Adrenal gland (tissue), 12 donors: ENCODE measurements around the gene TCN2. TPM values are rescaled to one million over a fixed set of nuclear protein-coding genes. Genes with fewer than 3 reads are reported as not detected.

Experiments used
- DNase-seq, 7 donors: peaks; one replicate each; pipeline ENCODE4 v3.0.0-alpha.2; 2019 to 2020
- H3K27ac ChIP-seq, 5 donors: fragments of 200-600 bp; sonication (generic) in 4 of 5; 1 replicate in 3 of 5; 2 replicates in 2 of 5; pipeline versions ENCODE4 v1.5.1 to v1.8.0; 2016 to 2020; ENCODE audit warnings: mild to moderate bottlenecking in 1 of 5
- H3K27me3 ChIP-seq: fragments of 200-600 bp; 2 replicates; pipeline ENCODE4 v1.8.0; 2021
- H3K36me3 ChIP-seq, 2 donors: fragments of 200-600 bp; replicated peaks in 1 of 2; 1 replicate in 1 of 2; 2 replicates in 1 of 2; pipeline versions ENCODE4 v1.5.1 to v1.8.0; 2018 to 2022
- H3K4me1 ChIP-seq, 2 donors: fragments of 200-600 bp; replicated peaks in 1 of 2; 1 replicate in 1 of 2; 2 replicates in 1 of 2; pipeline versions ENCODE4 v1.5.1 to v1.8.0; 2018 to 2021
- H3K4me3 ChIP-seq, 4 donors: fragments of 200-600 bp; sonication (generic) in 3 of 4; one replicate each; pipeline ENCODE4 v1.5.1; 2016 to 2018
- H3K9me3 ChIP-seq, 3 donors: fragments of 200-600 bp; sonication (generic) in 1 of 3; replicated peaks in 1 of 3; 1 replicate in 2 of 3; 2 replicates in 1 of 3; pipeline versions ENCODE4 v1.5.1 to v1.8.0; 2016 to 2021
- POLR2A ChIP-seq, 2 donors: fragments of 450-650 bp; IDR thresholded peaks; one replicate each; pipeline ENCODE4 v1.6.1; 2017; ENCODE audit warnings: antibody characterized with exemption in 2 of 2, mild to moderate bottlenecking in 2 of 2, moderate library complexity in 1 of 2
- WGBS, 4 donors: extraction: QIAGEN DNeasy Blood & Tissue Kit in 2 of 4; methylation state at CpG; one replicate each; pipeline versions ENCODE4 v1.1.5 to v1.1.7; 2013 to 2017; 5-methylcytosine and 5-hydroxymethylcytosine counted together
- intact Hi-C, 2 donors: fragments of 100-400 bp; cut with DNase I; formaldehyde crosslinking; loops; one replicate each; pipeline versions ENCODE4 v1.14.1 to v1.15.0; 2022 to 2023
- polyA plus RNA-seq, 3 donors: library from polyadenylated mRNA; stranded (reverse); fragments of 200-250 nt in 2 of 3; fragments of 350-450 nt in 1 of 3; fragmentation: Illumina TruSeq in 1 of 3; extraction: RNeasy Lipid Tissue Mini Kit (QIAGEN cat#74804) in 1 of 3; gene quantifications; one replicate each; pipeline ENCODE4 v1.2.3, GENCODE V29; 2013 to 2014
- total RNA-seq, 9 donors: library from RNA; depleted of rRNA in 4 of 9; stranded (reverse); fragments of >200 nt in 4 of 9; fragments of 120-200 nt in 1 of 9; fragmentation: NEBNext Ultra II Directional in 1 of 9; extraction: Animal tissue kit (Norgen Biotek cat#: 25700) in 1 of 9; gene quantifications; one replicate each; pipeline versions ENCODE4 v1.1.0 to v1.2.4, GENCODE V29; 2013 to 2023
- TF ChIP-seq, protein P1 (sequence below), 6 experiments: fragments of 450-650 bp in 4 of 6; fragments of 200-600 bp in 2 of 6; sonication (generic) in 1 of 6; IDR thresholded peaks; 1 replicate in 5 of 6; 2 replicates in 1 of 6; pipeline versions ENCODE4 v1.5.1 to v1.8.0; 2016 to 2021; ENCODE audit warnings: antibody characterized with exemption in 6 of 6, mild to moderate bottlenecking in 2 of 6, moderate library complexity in 1 of 6
- donor health status: healthy with polysubstance abuse.
- donor health status: Bipolar disorder and iron deficiency.
- donor health status: DM: yes; HTN: yes; CAD: no.
- donor health status: DM: no; HTN: no; CAD: no.
- donor health status: DM: no; HTN: no; CAD: no.
- donor health status: DM: yes; HTN: yes; CAD: no.

Gene TCN2
- total and polyA plus RNA-seq, 12 donors: 12.8 to 108 (median 49.9) TPM

DNA sequence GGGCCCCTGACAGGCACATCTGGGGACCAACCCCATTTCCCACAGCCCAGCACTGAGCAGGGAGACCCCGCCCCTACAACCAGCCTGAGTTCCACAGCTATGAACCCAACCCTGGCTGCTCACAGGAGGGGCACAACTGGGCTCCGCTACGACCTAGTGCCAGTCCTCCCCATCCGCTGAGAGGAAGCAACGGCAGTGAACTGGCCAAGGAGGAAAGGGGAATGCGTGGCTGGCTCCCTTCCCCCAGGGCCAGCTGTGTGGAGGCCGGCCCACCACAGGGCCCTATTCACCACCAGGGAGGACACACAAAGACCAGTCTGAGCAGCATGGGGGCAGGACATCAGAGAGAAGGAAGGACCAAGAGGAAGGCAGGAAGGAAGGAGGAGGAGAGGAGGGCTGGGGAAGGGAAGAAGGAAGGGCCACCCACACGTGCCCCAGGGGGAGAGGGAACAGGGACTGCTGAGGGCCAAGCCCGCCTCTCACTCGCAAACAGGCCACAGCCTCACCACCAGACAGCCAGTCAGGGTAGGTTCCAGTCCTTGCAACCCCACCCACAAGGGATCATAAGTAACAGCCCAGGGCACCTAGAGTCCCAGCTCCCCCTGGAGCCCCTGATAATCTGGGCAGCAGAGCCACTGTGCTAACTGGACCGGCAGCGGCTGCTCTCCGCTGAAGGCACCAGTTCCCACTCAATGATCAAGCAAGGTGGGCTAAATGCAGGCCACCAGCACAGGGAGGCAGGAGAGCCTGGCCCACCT lies 24.0 kb upstream of the TCN2 start:
- no peak overlapping the region for H3K4me3 ChIP-seq
- peaks cover 0 to 100% of the 10 kb centered on the region in 2 donors for H3K36me3 ChIP-seq
- no peaks in the 10 kb centered on the region for H3K4me1 ChIP-seq
- no peak overlapping the region for H3K27ac ChIP-seq
- intact Hi-C loops: no loop called here
- H3K9me3 ChIP-seq: no peaks in the 10 kb centered on the region
- WGBS, 4 donors: 78 to 82% (median 80%) methylated on average over 12 to 13 of the region's 13 CpGs
- TF ChIP-seq POLR2A (IDR thresholded peaks at IDR 0.05): no peak
- TF ChIP-seq, protein P1, sequence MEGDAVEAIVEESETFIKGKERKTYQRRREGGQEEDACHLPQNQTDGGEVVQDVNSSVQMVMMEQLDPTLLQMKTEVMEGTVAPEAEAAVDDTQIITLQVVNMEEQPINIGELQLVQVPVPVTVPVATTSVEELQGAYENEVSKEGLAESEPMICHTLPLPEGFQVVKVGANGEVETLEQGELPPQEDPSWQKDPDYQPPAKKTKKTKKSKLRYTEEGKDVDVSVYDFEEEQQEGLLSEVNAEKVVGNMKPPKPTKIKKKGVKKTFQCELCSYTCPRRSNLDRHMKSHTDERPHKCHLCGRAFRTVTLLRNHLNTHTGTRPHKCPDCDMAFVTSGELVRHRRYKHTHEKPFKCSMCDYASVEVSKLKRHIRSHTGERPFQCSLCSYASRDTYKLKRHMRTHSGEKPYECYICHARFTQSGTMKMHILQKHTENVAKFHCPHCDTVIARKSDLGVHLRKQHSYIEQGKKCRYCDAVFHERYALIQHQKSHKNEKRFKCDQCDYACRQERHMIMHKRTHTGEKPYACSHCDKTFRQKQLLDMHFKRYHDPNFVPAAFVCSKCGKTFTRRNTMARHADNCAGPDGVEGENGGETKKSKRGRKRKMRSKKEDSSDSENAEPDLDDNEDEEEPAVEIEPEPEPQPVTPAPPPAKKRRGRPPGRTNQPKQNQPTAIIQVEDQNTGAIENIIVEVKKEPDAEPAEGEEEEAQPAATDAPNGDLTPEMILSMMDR (IDR thresholded peaks at IDR 0.05): no peak
- DNase-seq: no peak
- no peaks in the 10 kb centered on the region for H3K27me3 ChIP-seq

- H3K36me3 ChIP-seq: peaks cover 0 to 98% of the 10 kb centered on the region in 2 donors
- 92 to 97% (median 93%) methylated on average over 11 to 15 of the region's 15 CpGs for WGBS, 4 donors
- no peaks in the 10 kb centered on the region for H3K27me3 ChIP-seq
- DNase-seq: no peak
- no peaks in the 10 kb centered on the region for H3K9me3 ChIP-seq
- TF ChIP-seq, protein P1 (IDR thresholded peaks at IDR 0.05): no peak
- no peak for TF ChIP-seq POLR2A (IDR thresholded peaks at IDR 0.05)
- intact Hi-C loops: no loop called here
- H3K4me1 ChIP-seq: no peaks in the 10 kb centered on the region
- H3K27ac ChIP-seq: no peak overlapping the region
- H3K4me3 ChIP-seq: no peak overlapping the region
These were observed 22.5 kb upstream of the TCN2 start for GRCh38 chr22:30584441-30584840.

- Histone ChIP-seq H3K27ac (no peak overlapping the region), H3K36me3 (peaks cover 0 to 78% of the 10 kb centered on the region in 2 donors), H3K9me3 (no peaks in the 10 kb centered on the region), H3K4me1 (peaks cover 10 to 13% of the 10 kb centered on the region in 2 donors), H3K27me3 (no peaks in the 10 kb centered on the region), H3K4me3 (no peak overlapping the region)
- intact Hi-C loops: no loop called here
- TF ChIP-seq, protein P1 (IDR thresholded peaks at IDR 0.05): no peak
- no peak for TF ChIP-seq POLR2A (IDR thresholded peaks at IDR 0.05)
- DNase-seq: no peak
- WGBS, 4 donors: 90 to 94% (median 93%) methylated on average over 8 of the region's 8 CpGs
These were observed 20.6 kb upstream of the TCN2 start for GRCh38 chr22:30586414-30586813.

DNA sequence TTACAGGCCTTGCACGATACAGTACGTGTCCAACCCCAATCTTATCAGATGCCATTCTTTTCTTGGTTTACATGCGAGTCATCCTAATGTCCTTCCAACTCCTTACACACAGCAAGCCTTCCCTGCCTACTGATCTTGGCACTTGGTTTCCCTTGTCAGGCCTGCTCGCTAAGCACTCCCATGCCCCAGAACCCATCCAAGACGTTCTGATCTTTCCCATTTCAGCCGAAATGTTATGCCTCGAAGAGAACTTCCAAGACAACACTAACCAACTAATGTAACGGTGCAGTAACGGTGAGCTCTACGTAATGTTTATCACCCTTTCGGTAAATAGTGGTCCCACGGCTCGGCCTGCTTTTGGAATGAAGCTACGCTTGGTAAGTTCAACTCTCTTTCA lies 15.8 kb upstream of the TCN2 start:
- TF ChIP-seq, protein P1 (IDR thresholded peaks at IDR 0.05): no peak
- TF ChIP-seq POLR2A (IDR thresholded peaks at IDR 0.05): no peak
- Histone ChIP-seq H3K36me3 (peaks cover 0 to 30% of the 10 kb centered on the region in 2 donors), H3K4me3 (peak overlapping the region; percentile 24 to 81 (median 52)), H3K4me1 (peaks cover 10 to 13% of the 10 kb centered on the region in 2 donors), H3K9me3 (no peaks in the 10 kb centered on the region), H3K27ac (peak overlapping the region in 3 of 5 donors; percentile 58 to 88 (median 84)), H3K27me3 (no peaks in the 10 kb centered on the region)
- 1 to 3% (median 2%) methylated on average over 14 of the region's 14 CpGs for WGBS, 4 donors
- DNase-seq: peak in 2 of 7 donors; percentile 11 to 20
- intact Hi-C loops: no loop called here
